Endothelial cell of umbilical vein (primary cell): ENCODE measurements around the gene LONRF3. TPM values are rescaled to one million over a fixed set of nuclear protein-coding genes. Genes with fewer than 3 reads are reported as not detected.
A peak's percentile ranks its signal among the peaks of the same experiment; 100 is the strongest.

Source experiments
- BruUV-seq: library from RNA; stranded (reverse); fragments of 400-500 nt; replicated peaks from 2 replicates; lab custom pipeline; 2021; lab: Mats Ljungman, UMichigan
- CTCF ChIA-PET: fragments of 300-600, 350-600 bp; sonication (Branson Sonifier 250); formaldehyde crosslinking; loops from one replicate; lab custom pipeline; 2021; ENCODE audit warnings: antibody characterized with exemption, inconsistent platforms; lab: Charles Lee
- POLR2A ChIA-PET: fragments of 300-600, 350-600 bp; sonication (Branson Sonifier 250); formaldehyde crosslinking; loops from one replicate; lab custom pipeline; 2021; ENCODE audit warnings: antibody characterized with exemption, inconsistent platforms; lab: Charles Lee
- DNase-seq: peaks from one replicate; pipeline ENCODE4 v3.0.0-alpha.2; 2011; ENCODE audit warnings: low read depth, low spot score
- FAIRE-seq: peaks from 2 replicates; lab custom pipeline; 2011; peaks lifted over from hg19 to GRCh38; lab: Jason Lieb, UNC
- H2AFZ ChIP-seq: 2 replicates; pipeline ENCODE4 v1.6.0; 2012; ENCODE audit warnings: low read depth, low read length, control low read depth, inconsistent platforms
- H3K27ac ChIP-seq: 2 replicates; pipeline ENCODE4 v1.5.1; 2011; ENCODE audit warnings: low read depth, mild to moderate bottlenecking, control low read depth, low read length, moderate library complexity; ENCODE audit not compliant: insufficient read depth
- H3K27me3 ChIP-seq, 2 experiments: 2 replicates each; pipeline versions ENCODE4 v1.6.0 to v1.6.1; 2011; ENCODE audit warnings: low read length in 2 of 2, mixed read lengths in 1 of 2; ENCODE audit not compliant: control insufficient read depth in 2 of 2, insufficient read depth in 2 of 2
- H3K36me3 ChIP-seq, 2 experiments: 2 replicates in 1 of 2; 3 replicates in 1 of 2; pipeline ENCODE4 v1.5.1; 2011; ENCODE audit warnings: low read length in 2 of 2, mild to moderate bottlenecking in 1 of 2, moderate library complexity in 1 of 2; ENCODE audit not compliant: control insufficient read depth in 2 of 2, insufficient read depth in 2 of 2; ENCODE audit errors: extremely low read depth in 1 of 2
- H3K4me1 ChIP-seq: 3 replicates; pipeline ENCODE4 v1.5.1; 2011; ENCODE audit warnings: mild to moderate bottlenecking, low read length; ENCODE audit not compliant: control insufficient read depth, insufficient read depth; ENCODE audit errors: extremely low read depth
- H3K4me2 ChIP-seq: 2 replicates; pipeline ENCODE4 v1.6.1; 2011; ENCODE audit warnings: low read length, control low read depth, mixed read lengths; ENCODE audit not compliant: insufficient read depth
- H3K4me3 ChIP-seq, 3 experiments: fragments of 200-600 bp in 1 of 3; sonication (generic), shearing (Covaris generic) in 1 of 3; replicated peaks in 1 of 3; 2 replicates each; pipeline ENCODE4 v1.5.1; 2011 to 2016; ENCODE audit warnings: control low read depth in 3 of 3, low read length in 3 of 3, mild to moderate bottlenecking in 2 of 3, inconsistent platforms in 1 of 3, low read depth in 1 of 3, moderate library complexity in 1 of 3; ENCODE audit not compliant: insufficient read depth in 1 of 3
- H3K79me2 ChIP-seq: 2 replicates; pipeline ENCODE4 v1.6.0; 2012; ENCODE audit warnings: low read length, inconsistent platforms; ENCODE audit not compliant: control insufficient read depth, insufficient read depth
- H3K9ac ChIP-seq: replicated peaks from 2 replicates; pipeline ENCODE3; 2011; ENCODE audit warnings: low read length, control low read depth; ENCODE audit not compliant: insufficient read depth; ENCODE audit errors: extremely low read depth
- H3K9me1 ChIP-seq: replicated peaks from 3 replicates; pipeline ENCODE4 v1.6.0; 2011; ENCODE audit warnings: mild to moderate bottlenecking, low read length; ENCODE audit not compliant: control insufficient read depth, insufficient read depth; ENCODE audit errors: extremely low read depth
- H3K9me3 ChIP-seq: replicated peaks from 2 replicates; pipeline ENCODE4 v1.5.1; 2012; ENCODE audit warnings: low read length, inconsistent platforms; ENCODE audit not compliant: control insufficient read depth, insufficient read depth
- H4K20me1 ChIP-seq: replicated peaks from 2 replicates; pipeline ENCODE3; 2011; ENCODE audit warnings: mild to moderate bottlenecking, low read length; ENCODE audit not compliant: control insufficient read depth, insufficient read depth; ENCODE audit errors: extremely low read depth
- EZH2 ChIP-seq: IDR thresholded peaks from 2 replicates; pipeline ENCODE4 v1.6.1; 2012; ENCODE audit warnings: borderline replicate concordance, low read depth, mild to moderate bottlenecking, moderate library complexity, low read length, inconsistent platforms; ENCODE audit not compliant: severe bottlenecking
- GATA2 ChIP-seq: IDR thresholded peaks from 2 replicates; pipeline ENCODE4 v1.7.0; 2011; ENCODE audit warnings: low read depth, mild to moderate bottlenecking, moderate library complexity, mixed read lengths, low read length; ENCODE audit not compliant: insufficient read length, insufficient read depth
- MYC ChIP-seq: IDR thresholded peaks from one replicate; pipeline ENCODE4 v1.6.1; 2011; ENCODE audit warnings: mild to moderate bottlenecking, low read depth, low read length
- POLR2A ChIP-seq: IDR thresholded peaks from 2 replicates; pipeline ENCODE4 v1.6.1; 2012; ENCODE audit warnings: low read depth, mild to moderate bottlenecking, control low read depth, low read length
- POLR2AphosphoS5 ChIP-seq: IDR thresholded peaks from 2 replicates; pipeline ENCODE4 v1.6.1; 2012; ENCODE audit warnings: low read depth, mild to moderate bottlenecking, control low read depth, low read length, moderate library complexity; ENCODE audit not compliant: insufficient read depth
- dilution Hi-C: fragments of 300-500 bp; cut with MboI; formaldehyde crosslinking; loops from one replicate; pipeline ENCODE4 v1.15.0; 2019; ENCODE audit warnings: low sequenced_read_pairs; ENCODE audit not compliant: extremely low pct_ligation_motif_present
- intact Hi-C: fragments of 100-400 bp; cut with micrococcal nuclease; formaldehyde crosslinking; loops from one replicate; pipeline ENCODE4 v1.10.0; 2022
- polyA plus RNA-seq, 4 experiments: library from polyadenylated mRNA; depleted of rRNA in 3 of 4; stranded (reverse) in 3 of 4; unstranded in 1 of 4; fragments of >200 nt; gene quantifications; 2 replicates each; pipeline versions ENCODE4 v1.2.1 to v1.2.3, GENCODE V29; 2011 to 2012; ENCODE audit warnings: missing spikeins in 1 of 4
- total RNA-seq: library from RNA; stranded (reverse); gene quantifications from 2 replicates; pipeline ENCODE4 v1.2.3, GENCODE V29; 2021

Gene LONRF3
- total and polyA plus RNA-seq, 2 donors (not counting 3 experiments of a cell fraction or from before 2014, with no cell fraction given) = 4.4 to 13.3 TPM

DNA sequence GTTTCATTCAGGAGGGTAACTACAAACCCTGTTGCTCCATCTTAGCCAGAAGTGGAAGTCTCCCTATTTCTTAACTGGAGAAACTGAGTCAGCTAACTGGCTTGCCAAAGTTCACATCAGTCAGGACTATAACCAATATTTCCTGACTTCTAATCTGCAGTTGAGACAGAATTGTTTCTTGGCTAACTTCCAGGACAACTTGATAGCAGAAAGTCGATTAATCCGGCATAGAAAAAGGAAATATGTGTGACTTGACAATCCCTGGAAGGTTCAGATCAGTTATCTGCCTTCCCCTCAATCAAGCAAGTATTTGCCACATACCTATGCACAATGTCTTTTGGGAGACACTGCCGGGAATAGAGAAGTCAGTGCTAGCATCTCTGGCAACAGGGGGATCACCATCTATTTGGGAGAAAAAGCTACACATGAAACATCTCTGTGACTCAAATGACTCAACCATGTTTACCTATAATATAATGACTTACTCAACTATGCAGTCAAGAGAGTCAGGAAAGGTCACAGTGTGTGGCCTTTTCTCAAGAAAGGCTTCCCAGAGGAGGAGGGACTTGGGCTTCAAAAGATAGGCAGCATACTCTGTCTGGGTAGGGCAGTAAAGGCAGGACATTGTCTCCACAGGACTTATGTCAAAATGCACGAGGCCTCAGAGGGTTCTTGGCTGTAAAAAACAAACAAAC is 12.4 kb upstream of the LONRF3 start:
- no peaks in the 10 kb centered on the region for H3K36me3 ChIP-seq
- no peak overlapping the region for H3K9ac ChIP-seq
- intact Hi-C loops = no loop called here
- H2AFZ ChIP-seq = no peak overlapping the region
- FAIRE-seq = peak; percentile 40
- H3K4me3 ChIP-seq = no peak overlapping the region
- BruUV-seq = no TSS peak
- ChIA-PET CTCF (no interaction called here), POLR2A (no interaction called here)
- no peaks in the 10 kb centered on the region for H3K27me3 ChIP-seq
- no peaks in the 10 kb centered on the region for H3K9me3 ChIP-seq
- TF ChIP-seq MYC = no peak
- TF ChIP-seq POLR2A = no peak
- TF ChIP-seq POLR2AphosphoS5 = no peak
- no peak for TF ChIP-seq GATA2
- H3K9me1 ChIP-seq = no peaks in the 10 kb centered on the region
- DNase-seq = no peak
- no peaks in the 10 kb centered on the region for H3K79me2 ChIP-seq
- no peak overlapping the region for H3K4me2 ChIP-seq
- dilution Hi-C loops = no loop called here
- H4K20me1 ChIP-seq = no peaks in the 10 kb centered on the region
- no peak overlapping the region for H3K27ac ChIP-seq
- H3K4me1 ChIP-seq = no peaks in the 10 kb centered on the region

DNA sequence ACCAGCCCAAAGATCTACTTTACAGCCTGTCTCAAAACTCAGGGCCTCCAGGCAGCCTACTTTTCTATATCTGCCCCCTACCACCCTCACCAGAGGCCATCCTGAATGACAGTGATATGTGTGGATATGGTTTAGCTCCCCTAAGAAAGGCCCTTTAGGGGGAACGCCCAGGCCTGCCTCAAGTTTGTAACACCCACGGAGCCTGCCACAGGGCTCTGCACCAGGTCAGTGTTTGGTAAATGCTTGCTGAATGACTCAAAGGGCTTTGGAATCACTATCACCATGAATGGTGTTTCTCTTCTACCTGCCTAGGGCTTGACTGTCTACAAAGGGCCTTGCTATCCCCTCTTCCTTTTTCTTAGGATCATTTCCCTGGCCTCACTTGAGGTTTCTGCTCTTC is 11.3 kb upstream of the LONRF3 start:
- H3K9me3 ChIP-seq = no peaks in the 10 kb centered on the region
- no peaks in the 10 kb centered on the region for H3K4me1 ChIP-seq
- H2AFZ ChIP-seq = no peak overlapping the region
- FAIRE-seq (no peak), DNase-seq (no peak)
- H3K79me2 ChIP-seq = no peaks in the 10 kb centered on the region
- no peaks in the 10 kb centered on the region for H3K36me3 ChIP-seq
- H3K4me3 ChIP-seq = no peak overlapping the region
- no peaks in the 10 kb centered on the region for H3K9me1 ChIP-seq
- BruUV-seq = no TSS peak
- H4K20me1 ChIP-seq = no peaks in the 10 kb centered on the region
- intact Hi-C loops (no loop called here), dilution Hi-C loops (no loop called here)
- H3K27me3 ChIP-seq = no peaks in the 10 kb centered on the region
- no peak for TF ChIP-seq EZH2
- TF ChIP-seq MYC = no peak
- no peak overlapping the region for H3K27ac ChIP-seq
- no peak overlapping the region for H3K4me2 ChIP-seq
- H3K9ac ChIP-seq = no peak overlapping the region
- ChIA-PET POLR2A (no interaction called here), CTCF (no interaction called here)
